ENCODE measurements around the gene TXNL1. TPM values are rescaled to one million over a fixed set of nuclear protein-coding genes. Genes with fewer than 3 reads are reported as not detected.

TXNL1 gene
- total RNA-seq, result 16.4 and 25.4 TPM in 2 replicates
- polyA plus RNA-seq, result 103 and 109 TPM in 2 replicates
- 86.1 and 93.4 TPM in 2 replicates for polyA plus RNA-seq (2012)
- polyA minus RNA-seq (ENCODE audit: low replicate concordance), result 4.9 and 16.6 TPM in 2 replicates

- Histone ChIP-seq H3K9me3 (ENCODE audit: control insufficient read depth, insufficient read depth, low read depth, low read length) (no peaks in the 10 kb centered on the region), H3K27ac (ENCODE audit: insufficient read depth, low read length) (peak within 1 kb of the TSS; percentile 98), H3K9ac (ENCODE audit: insufficient read depth, low read length) (peak within 1 kb of the TSS; percentile 97), H3K4me3 (replicated peaks in 1 of 4; ENCODE audit: control extremely low read depth in 1 of 4, insufficient read depth in 1 of 4, low read depth in 3 of 4, low read length in 4 of 4) (peak within 1 kb of the TSS; percentile 76 to 99 (median 90)), H3K79me2 (ENCODE audit: control insufficient read depth, insufficient read depth, low read length) (peaks cover 49% of the 10 kb centered on the region), H3K4me1 (ENCODE audit: control insufficient read depth, extremely low read depth, insufficient read depth, low read length) (peaks cover 3% of the 10 kb centered on the region), H3K4me2 (ENCODE audit: extremely low read depth, insufficient read depth, low read length) (peak within 1 kb of the TSS; percentile 87), H3K27me3 (ENCODE audit: control insufficient read depth, insufficient read depth, low read length) (no peaks in the 10 kb centered on the region), H3K36me3 (ENCODE audit: control insufficient read depth, insufficient read depth, low read length) (no peaks in the 10 kb centered on the region), H2AFZ (ENCODE audit: low read length) (peak within 1 kb of the TSS; percentile 79), H4K20me1 (ENCODE audit: control insufficient read depth, extremely low read depth, insufficient read depth, low read length) (peaks cover 1% of the 10 kb centered on the region)
- DNase-seq (ENCODE audit: low read depth in 2 of 2), result peak; percentile 97 to 99
- TF ChIP-seq, protein P1, sequence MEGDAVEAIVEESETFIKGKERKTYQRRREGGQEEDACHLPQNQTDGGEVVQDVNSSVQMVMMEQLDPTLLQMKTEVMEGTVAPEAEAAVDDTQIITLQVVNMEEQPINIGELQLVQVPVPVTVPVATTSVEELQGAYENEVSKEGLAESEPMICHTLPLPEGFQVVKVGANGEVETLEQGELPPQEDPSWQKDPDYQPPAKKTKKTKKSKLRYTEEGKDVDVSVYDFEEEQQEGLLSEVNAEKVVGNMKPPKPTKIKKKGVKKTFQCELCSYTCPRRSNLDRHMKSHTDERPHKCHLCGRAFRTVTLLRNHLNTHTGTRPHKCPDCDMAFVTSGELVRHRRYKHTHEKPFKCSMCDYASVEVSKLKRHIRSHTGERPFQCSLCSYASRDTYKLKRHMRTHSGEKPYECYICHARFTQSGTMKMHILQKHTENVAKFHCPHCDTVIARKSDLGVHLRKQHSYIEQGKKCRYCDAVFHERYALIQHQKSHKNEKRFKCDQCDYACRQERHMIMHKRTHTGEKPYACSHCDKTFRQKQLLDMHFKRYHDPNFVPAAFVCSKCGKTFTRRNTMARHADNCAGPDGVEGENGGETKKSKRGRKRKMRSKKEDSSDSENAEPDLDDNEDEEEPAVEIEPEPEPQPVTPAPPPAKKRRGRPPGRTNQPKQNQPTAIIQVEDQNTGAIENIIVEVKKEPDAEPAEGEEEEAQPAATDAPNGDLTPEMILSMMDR (conservative IDR thresholded peaks at IDR 0.05 in 1 of 2, IDR thresholded peaks at IDR 0.05 in 1 of 2; ENCODE audit: low read depth in 1 of 2, low read length in 2 of 2), result no peak
- TF ChIP-seq EZH2 (IDR thresholded peaks at IDR 0.05; ENCODE audit: low read length, missing control alignments), result no peak
Measured at GRCh38 chr18:56638232-56639103, at the start of gene TXNL1. TXNL1 (minus strand) TSS chr18:56638592; CDS start chr18:56638440, 152 bp downstream.

- H3K4me2 ChIP-seq (ENCODE audit: extremely low read depth, insufficient read depth, low read length), result no peak overlapping the region
- H3K36me3 ChIP-seq (ENCODE audit: control insufficient read depth, insufficient read depth, low read length), result no peaks in the 10 kb centered on the region
- H3K79me2 ChIP-seq (ENCODE audit: control insufficient read depth, insufficient read depth, low read length), result no peaks in the 10 kb centered on the region
- H3K4me1 ChIP-seq (ENCODE audit: control insufficient read depth, extremely low read depth, insufficient read depth, low read length), result no peaks in the 10 kb centered on the region
- DNase-seq (ENCODE audit: low read depth in 2 of 2), result no peak
- no peak overlapping the region for H3K9ac ChIP-seq (ENCODE audit: insufficient read depth, low read length)
- no peaks in the 10 kb centered on the region for H3K9me3 ChIP-seq (ENCODE audit: control insufficient read depth, insufficient read depth, low read depth, low read length)
- H3K27ac ChIP-seq (ENCODE audit: insufficient read depth, low read length), result no peak overlapping the region
- no peak for TF ChIP-seq EZH2 (IDR thresholded peaks at IDR 0.05; ENCODE audit: low read length, missing control alignments)
- TF ChIP-seq, protein P1 (conservative IDR thresholded peaks at IDR 0.05 in 1 of 2, IDR thresholded peaks at IDR 0.05 in 1 of 2; ENCODE audit: low read depth in 1 of 2, low read length in 2 of 2), result no peak
- H3K4me3 ChIP-seq (replicated peaks in 1 of 4; ENCODE audit: control extremely low read depth in 1 of 4, insufficient read depth in 1 of 4, low read depth in 3 of 4, low read length in 4 of 4), result no peak overlapping the region
- no peak overlapping the region for H2AFZ ChIP-seq (ENCODE audit: low read length)
- no peaks in the 10 kb centered on the region for H4K20me1 ChIP-seq (ENCODE audit: control insufficient read depth, extremely low read depth, insufficient read depth, low read length)
- no peaks in the 10 kb centered on the region for H3K27me3 ChIP-seq (ENCODE audit: control insufficient read depth, insufficient read depth, low read length)
Measured at GRCh38 chr18:56684277-56684676, 45.9 kb upstream of the TXNL1 start.

- Histone ChIP-seq H4K20me1 (ENCODE audit: control insufficient read depth, extremely low read depth, insufficient read depth, low read length) (no peaks in the 10 kb centered on the region), H2AFZ (ENCODE audit: low read length) (no peak overlapping the region), H3K4me2 (ENCODE audit: extremely low read depth, insufficient read depth, low read length) (no peak overlapping the region), H3K27ac (ENCODE audit: insufficient read depth, low read length) (no peak overlapping the region), H3K4me3 (replicated peaks in 1 of 4; ENCODE audit: control extremely low read depth in 1 of 4, insufficient read depth in 1 of 4, low read depth in 3 of 4, low read length in 4 of 4) (no peak overlapping the region), H3K36me3 (ENCODE audit: control insufficient read depth, insufficient read depth, low read length) (no peaks in the 10 kb centered on the region), H3K79me2 (ENCODE audit: control insufficient read depth, insufficient read depth, low read length) (no peaks in the 10 kb centered on the region), H3K4me1 (ENCODE audit: control insufficient read depth, extremely low read depth, insufficient read depth, low read length) (no peaks in the 10 kb centered on the region), H3K27me3 (ENCODE audit: control insufficient read depth, insufficient read depth, low read length) (no peaks in the 10 kb centered on the region), H3K9ac (ENCODE audit: insufficient read depth, low read length) (no peak overlapping the region), H3K9me3 (ENCODE audit: control insufficient read depth, insufficient read depth, low read depth, low read length) (no peaks in the 10 kb centered on the region)
- TF ChIP-seq EZH2 (IDR thresholded peaks at IDR 0.05; ENCODE audit: low read length, missing control alignments), result no peak
- TF ChIP-seq, protein P1 (conservative IDR thresholded peaks at IDR 0.05 in 1 of 2, IDR thresholded peaks at IDR 0.05 in 1 of 2; ENCODE audit: low read depth in 1 of 2, low read length in 2 of 2), result no peak
- peak in 1 of 2 donors; percentile 4 for DNase-seq (ENCODE audit: low read depth in 2 of 2)
Measured at GRCh38 chr18:56678836-56679565, 40.6 kb upstream of the TXNL1 start.

Measured in fibroblast of lung (primary cell).